ENCODE results near the gene CCDC171.

GRCh38 chr9:15867334-15867733, 314.5 kb downstream of the CCDC171 start:
- TF ChIP-seq POLR2A (IDR thresholded peaks at IDR 0.05) (no peak), POLR2AphosphoS5 (IDR thresholded peaks at IDR 0.05) (no peak)
